CD4-positive, alpha-beta T cell treated with Interleukin-15 for 1 hour (primary cell): ENCODE measurements around the gene ERFE.

Experiments
- DNase-seq: peaks from one replicate; pipeline ENCODE4 v3.0.0-alpha.2; 2020

Gene ERFE

GRCh38 chr2:238140040-238140439 is 18.7 kb upstream of the ERFE start:
- no peak for DNase-seq

DNA sequence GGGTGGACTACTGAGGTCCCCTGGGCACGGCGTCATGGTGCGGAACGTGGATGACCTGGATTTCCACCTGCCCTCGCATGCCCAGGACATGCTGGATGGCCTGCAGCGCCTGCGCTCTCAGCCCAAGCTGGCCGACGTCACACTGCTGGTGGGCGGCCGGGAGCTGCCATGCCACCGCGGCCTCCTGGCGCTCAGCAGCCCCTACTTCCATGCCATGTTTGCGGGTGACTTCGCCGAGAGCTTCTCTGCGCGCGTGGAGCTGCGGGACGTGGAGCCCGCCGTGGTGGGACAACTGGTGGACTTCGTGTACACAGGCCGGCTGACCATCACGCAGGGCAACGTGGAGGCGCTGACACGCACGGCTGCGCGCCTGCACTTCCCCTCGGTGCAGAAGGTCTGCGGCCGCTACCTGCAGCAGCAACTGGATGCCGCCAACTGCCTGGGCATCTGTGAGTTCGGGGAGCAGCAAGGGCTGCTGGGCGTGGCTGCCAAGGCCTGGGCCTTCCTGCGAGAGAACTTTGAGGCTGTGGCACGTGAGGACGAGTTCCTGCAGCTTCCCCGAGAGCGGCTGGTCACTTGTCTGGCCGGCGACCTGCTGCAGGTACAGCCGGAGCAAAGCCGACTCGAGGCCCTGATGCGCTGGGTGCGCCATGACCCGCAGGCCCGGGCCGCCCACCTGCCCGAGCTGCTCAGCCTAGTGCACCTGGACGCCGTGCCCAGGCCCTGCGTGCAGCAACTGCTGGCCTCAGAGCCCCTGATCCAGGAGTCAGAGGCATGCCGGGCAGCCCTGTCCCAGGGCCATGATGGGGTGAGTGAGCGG is 17.8 kb upstream of the ERFE start:
- DNase-seq: no peak

GRCh38 chr2:238141541-238142318 is 17.0 kb upstream of the ERFE start:
- DNase-seq: peak; percentile 37

- DNase-seq: no peak
These were observed 16.2 kb upstream of the ERFE start for GRCh38 chr2:238142382-238143205.

GRCh38 chr2:238143239-238143951 is 15.4 kb upstream of the ERFE start:
- peak; percentile 29 for DNase-seq

GRCh38 chr2:238144262-238144661 is 14.5 kb upstream of the ERFE start:
- no peak for DNase-seq

- no peak for DNase-seq
These were observed 13.7 kb upstream of the ERFE start for GRCh38 chr2:238145046-238145445.

GRCh38 chr2:238145851-238146250 is 12.9 kb upstream of the ERFE start:
- no peak for DNase-seq

DNA sequence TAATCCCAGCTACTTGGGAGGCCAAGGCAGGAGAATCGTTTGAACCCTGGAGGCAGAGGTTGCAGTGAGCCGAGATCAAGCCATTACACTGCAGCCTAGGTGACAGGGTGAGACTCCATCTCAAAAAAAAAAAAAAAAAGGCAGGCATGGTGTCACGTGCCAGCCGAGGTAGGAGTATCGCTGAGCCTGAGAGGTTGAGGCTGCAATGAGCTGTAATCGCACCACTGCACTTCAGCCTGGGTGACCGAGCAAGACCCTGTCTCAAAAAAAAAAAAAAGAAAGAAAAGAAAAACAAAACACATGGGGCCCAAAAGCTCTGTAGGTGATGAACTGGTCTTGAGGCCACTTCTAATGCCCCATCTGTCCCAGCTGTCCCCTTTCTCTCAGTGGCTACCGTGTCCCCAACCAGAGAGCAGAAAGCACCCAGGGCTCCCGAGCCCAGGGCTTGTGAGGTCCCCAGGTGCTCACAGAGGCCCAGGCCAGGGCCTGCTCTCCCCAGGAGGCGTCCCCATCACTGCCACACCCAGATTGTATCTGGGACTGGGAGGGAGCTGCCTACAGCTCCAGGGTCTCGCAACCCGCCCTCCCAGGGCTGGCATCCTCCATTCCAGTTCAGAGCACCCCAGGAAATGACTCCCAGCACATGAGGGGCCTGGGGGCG is 11.8 kb upstream of the ERFE start:
- DNase-seq: no peak

- no peak for DNase-seq
These were observed 9.8 kb upstream of the ERFE start for GRCh38 chr2:238148981-238149380.

DNA sequence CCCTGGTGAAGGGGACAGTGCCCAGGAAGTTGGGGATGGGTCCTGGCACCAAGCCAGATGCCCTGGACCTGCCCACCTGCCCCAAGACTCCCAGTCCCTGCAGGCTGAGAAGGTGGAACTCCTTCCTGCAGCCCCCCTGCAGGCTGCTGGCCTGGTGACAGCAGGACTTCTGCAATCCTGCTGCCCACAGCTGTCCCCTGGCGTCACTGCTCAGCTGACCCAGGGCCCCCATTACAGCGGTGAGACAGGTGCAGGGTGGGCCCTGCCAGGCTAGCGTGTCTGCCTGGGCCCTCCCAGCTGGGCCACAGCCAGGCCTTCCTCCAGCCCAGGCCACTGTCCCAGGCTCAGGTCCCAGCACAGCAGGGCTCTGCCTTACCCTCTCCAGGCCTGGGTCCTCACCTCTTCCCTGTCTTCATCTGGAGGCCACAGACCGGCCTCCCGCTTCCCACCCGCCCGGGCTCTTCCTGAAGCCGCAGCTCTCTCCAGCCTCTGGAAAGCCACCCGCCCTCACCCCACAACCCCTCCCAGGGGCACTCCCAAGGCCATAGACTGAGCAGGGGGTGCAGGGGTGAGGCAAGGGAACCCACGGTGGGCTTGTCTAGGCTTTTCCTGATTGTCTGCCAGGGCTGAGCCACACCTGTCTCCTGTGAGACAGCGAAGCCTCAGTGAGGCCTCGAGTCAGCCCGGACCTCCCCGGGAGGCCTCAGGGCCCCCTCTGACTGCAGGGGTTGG is 8.8 kb upstream of the ERFE start:
- no peak for DNase-seq

DNA sequence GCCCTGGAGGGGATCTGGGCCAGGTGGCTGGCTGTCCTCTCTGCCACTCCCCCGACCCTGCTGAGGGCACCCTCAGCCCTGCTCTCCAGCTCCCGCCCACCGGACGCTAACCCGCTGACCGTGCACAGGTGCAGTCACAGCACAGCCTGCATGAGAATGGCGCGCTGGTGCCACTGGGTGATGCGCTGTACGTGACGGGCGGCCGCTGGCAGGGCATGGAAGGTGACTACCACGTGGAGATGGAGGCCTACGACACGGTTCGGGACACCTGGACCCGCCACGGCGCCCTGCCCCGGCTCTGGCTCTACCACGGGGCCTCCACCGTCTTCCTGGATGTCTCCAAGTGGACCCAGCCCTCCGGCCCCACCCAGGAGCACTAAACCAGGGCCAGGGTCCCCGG is 8.1 kb upstream of the ERFE start:
- no peak for DNase-seq

GRCh38 chr2:238151205-238151604 is 7.6 kb upstream of the ERFE start:
- DNase-seq: no peak

- no peak for DNase-seq
These were observed 7.0 kb upstream of the ERFE start for GRCh38 chr2:238151628-238152235.

DNA sequence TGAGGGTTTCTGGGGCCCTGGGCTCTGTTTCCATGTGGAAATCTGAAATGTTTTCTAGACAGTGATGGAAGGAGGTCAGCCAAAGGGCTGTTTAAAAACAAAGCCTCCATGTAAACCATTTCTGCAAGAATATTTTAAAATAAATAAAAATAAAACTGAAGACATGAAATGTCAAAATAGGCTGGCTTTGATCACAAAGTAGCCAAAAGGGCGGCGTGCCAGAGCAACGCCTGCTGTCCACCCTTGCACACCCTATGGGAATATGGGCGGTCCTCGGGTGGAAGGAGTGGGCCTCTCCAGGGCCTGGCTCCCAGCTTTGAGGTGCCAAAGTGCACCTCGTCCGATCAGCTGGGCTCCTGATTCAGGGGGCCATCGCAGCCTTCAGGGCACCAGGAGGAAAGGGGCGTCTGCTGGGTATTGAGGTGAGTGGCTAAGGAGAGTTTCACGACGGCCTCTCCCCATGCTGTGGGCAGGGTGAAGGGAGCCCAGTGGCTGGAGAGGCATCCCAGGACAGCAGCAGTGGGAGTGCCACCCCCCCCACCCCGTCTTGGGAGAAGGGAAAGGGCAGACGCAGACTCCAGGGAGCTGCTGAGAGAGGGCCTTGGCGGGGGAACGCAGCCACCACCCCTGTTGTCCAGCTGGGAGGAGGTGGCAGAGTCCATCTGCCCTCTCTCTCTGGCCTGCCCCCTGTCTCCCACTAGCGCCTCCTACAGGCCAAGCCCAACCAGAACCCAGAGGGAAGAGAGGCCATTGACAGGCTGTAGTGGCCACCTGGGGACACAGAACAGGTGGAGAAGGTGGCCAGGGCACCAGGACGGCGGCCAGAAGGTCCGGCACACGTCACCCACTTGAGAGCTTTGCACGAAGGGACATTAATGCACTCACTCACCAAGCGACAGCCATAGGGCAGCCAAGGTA is 5.7 kb upstream of the ERFE start:
- no peak for DNase-seq

- DNase-seq: no peak
These were observed 4.2 kb upstream of the ERFE start for GRCh38 chr2:238154570-238154969.

DNA sequence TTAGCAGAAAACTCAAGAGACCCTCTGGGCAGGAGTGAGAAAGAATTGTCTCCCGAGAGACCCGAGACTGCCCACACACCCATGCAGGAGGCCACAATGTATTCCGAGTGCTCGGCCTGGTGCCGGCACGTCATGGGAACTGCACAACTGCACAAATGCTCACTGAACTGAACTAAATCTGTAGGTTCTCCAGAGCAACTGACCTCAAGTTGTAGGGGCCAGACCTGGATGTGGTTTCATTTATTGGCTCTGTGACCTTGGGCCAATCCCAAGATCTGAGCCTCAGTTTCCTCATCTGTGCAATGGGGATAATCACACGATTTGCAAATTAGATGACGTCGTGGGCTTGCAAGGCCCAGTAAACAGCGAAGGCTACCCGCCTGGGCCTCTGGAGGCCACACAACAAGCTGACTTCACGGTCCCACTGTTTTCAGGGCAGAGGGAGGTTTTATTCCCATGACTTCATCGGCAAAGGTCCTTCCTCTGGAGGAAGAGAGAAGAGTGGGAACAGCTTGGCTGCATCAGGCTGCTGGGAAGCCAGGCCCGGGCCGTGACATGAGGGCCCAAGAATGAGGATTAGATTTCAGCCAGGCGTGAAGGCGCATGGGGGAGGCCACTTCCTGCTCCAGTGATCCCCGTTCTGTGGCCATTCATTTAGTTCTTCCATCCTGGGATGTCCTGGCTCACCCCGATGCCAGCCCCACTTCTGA is 3.6 kb upstream of the ERFE start:
- no peak for DNase-seq

- no peak for DNase-seq
These were observed 2.7 kb upstream of the ERFE start for GRCh38 chr2:238155761-238156694.
